CD8-positive, alpha-beta memory T cell (primary cell): ENCODE results near the gene IWS1. TPM values are rescaled to one million over a fixed set of nuclear protein-coding genes. Genes with fewer than 3 reads are reported as not detected.
A peak's percentile ranks its signal among the peaks of the same experiment; 100 is the strongest.
"Not testable (repeated sequence)": the region's sequence is repeated elsewhere in the genome, so short reads cannot be mapped to it uniquely, and the experiment has no call there.

Source experiments
- CTCF ChIA-PET: fragments of 350-600 bp; sonication (Branson Sonifier 250); formaldehyde crosslinking; loops from one replicate; lab custom pipeline; 2021; ENCODE audit warnings: antibody characterized with exemption; lab: Charles Lee
- POLR2A ChIA-PET: fragments of 350-600 bp; sonication (Branson Sonifier 250); formaldehyde crosslinking; loops from one replicate; lab custom pipeline; 2021; ENCODE audit warnings: antibody characterized with exemption; lab: Charles Lee
- DNase-seq, 5 donors: peaks; one replicate each; pipeline versions ENCODE4 v3.0.0 to v3.0.0-alpha.2; 2020 to 2022; ENCODE audit warnings: mixed read lengths in 1 of 5
- H3K27ac ChIP-seq: one replicate; pipeline ENCODE4 v1.7.0; 2013; ENCODE audit warnings: low read depth, mild to moderate bottlenecking, low read length, moderate library complexity
- H3K27me3 ChIP-seq: 2 replicates; pipeline ENCODE4 v1.7.0; 2013; ENCODE audit warnings: low read length, mild to moderate bottlenecking; ENCODE audit not compliant: insufficient read depth, poor library complexity, severe bottlenecking
- H3K36me3 ChIP-seq: 2 replicates; pipeline ENCODE4 v1.7.0; 2013; ENCODE audit warnings: mild to moderate bottlenecking, low read length, moderate library complexity; ENCODE audit not compliant: insufficient read depth
- H3K4me1 ChIP-seq: 2 replicates; pipeline ENCODE4 v1.7.0; 2013; ENCODE audit warnings: mild to moderate bottlenecking, low read length, moderate library complexity; ENCODE audit not compliant: insufficient read depth
- H3K4me3 ChIP-seq: 2 replicates; pipeline ENCODE4 v1.7.0; 2013; ENCODE audit warnings: mild to moderate bottlenecking, low read length
- H3K9me3 ChIP-seq: 2 replicates; pipeline ENCODE4 v1.7.0; 2013; ENCODE audit warnings: mild to moderate bottlenecking, low read length
- H3K27ac Mint-ChIP-seq, 8 donors: one replicate each; pipeline ENCODE4 v1.8.0; 2020 to 2021; ENCODE audit warnings: mixed read lengths in 8 of 8, mild to moderate bottlenecking in 6 of 8, inconsistent platforms in 3 of 8, moderate library complexity in 3 of 8
- H3K27me3 Mint-ChIP-seq, 2 donors: one replicate each; pipeline ENCODE4 v1.8.0; 2020 to 2021; ENCODE audit warnings: mixed read lengths in 2 of 2, mild to moderate bottlenecking in 1 of 2, moderate library complexity in 1 of 2
- H3K36me3 Mint-ChIP-seq, 3 donors: one replicate each; pipeline ENCODE4 v1.8.0; 2020 to 2021; ENCODE audit warnings: mixed read lengths in 3 of 3, inconsistent platforms in 1 of 3, mild to moderate bottlenecking in 1 of 3
- H3K4me1 Mint-ChIP-seq, 3 donors: one replicate each; pipeline ENCODE4 v1.8.0; 2020 to 2021; ENCODE audit warnings: mixed read lengths in 3 of 3, inconsistent platforms in 1 of 3, mild to moderate bottlenecking in 1 of 3
- H3K4me3 Mint-ChIP-seq, 7 donors: one replicate each; pipeline ENCODE4 v1.8.0; 2020 to 2021; ENCODE audit warnings: mixed read lengths in 7 of 7, mild to moderate bottlenecking in 6 of 7, moderate library complexity in 4 of 7, inconsistent platforms in 2 of 7
- H3K9me3 Mint-ChIP-seq, 5 donors: one replicate each; pipeline ENCODE4 v1.8.0; 2020 to 2022; ENCODE audit warnings: mixed read lengths in 5 of 5, mild to moderate bottlenecking in 3 of 5, moderate library complexity in 2 of 5, inconsistent platforms in 1 of 5
- polyA plus RNA-seq: library from polyadenylated mRNA; unstranded; fragments of 300-500 nt; fragmentation: Illumina TruSeq; gene quantifications from one replicate; pipeline ENCODE4 v1.2.3, GENCODE V29; 2021
- total RNA-seq, 2 experiments: library from RNA; stranded (reverse); gene quantifications; one replicate each; pipeline ENCODE4 v1.2.3, GENCODE V29; 2021

The IWS1 gene
- total and polyA plus RNA-seq, 3 experiments from 2014 or later, result 33.1 to 53.7 (median 49.9) TPM

GRCh38 chr2:127531221-127531648, 4.9 kb upstream of the IWS1 start:
- Mint-ChIP-seq H3K27me3 (peaks cover 9% of the 10 kb centered on the region in 2 donors), H3K36me3 (peaks cover 2 to 9% (median 4%) of the 10 kb centered on the region in 3 donors), H3K4me1 (peaks cover 11 to 15% (median 14%) of the 10 kb centered on the region in 3 donors), H3K9me3 (no peaks in the 10 kb centered on the region), H3K27ac (no peak overlapping the region), H3K4me3 (no peak overlapping the region)
- POLR2A ChIA-PET, result no interaction called here
- peaks cover 8% of the 10 kb centered on the region for H3K4me1 ChIP-seq
- no peak overlapping the region for H3K27ac ChIP-seq
- CTCF ChIA-PET, result no interaction called here
- no peaks in the 10 kb centered on the region for H3K9me3 ChIP-seq
- no peaks in the 10 kb centered on the region for H3K36me3 ChIP-seq
- H3K27me3 ChIP-seq, result no peaks in the 10 kb centered on the region
- no peak overlapping the region for H3K4me3 ChIP-seq
- DNase-seq, result no peak

- peak overlapping the region in 1 of 7 donors; percentile 18 for H3K4me3 Mint-ChIP-seq
- ChIA-PET POLR2A (no interaction called here), CTCF (interaction anchor here (1.1 kb wide), 1 partner anchor 51 kb away, joined by 3 read pairs; no protein-coding TSS in a partner anchor)
Measured at GRCh38 chr2:127530245-127531140, 4.2 kb upstream of the IWS1 start.

DNA sequence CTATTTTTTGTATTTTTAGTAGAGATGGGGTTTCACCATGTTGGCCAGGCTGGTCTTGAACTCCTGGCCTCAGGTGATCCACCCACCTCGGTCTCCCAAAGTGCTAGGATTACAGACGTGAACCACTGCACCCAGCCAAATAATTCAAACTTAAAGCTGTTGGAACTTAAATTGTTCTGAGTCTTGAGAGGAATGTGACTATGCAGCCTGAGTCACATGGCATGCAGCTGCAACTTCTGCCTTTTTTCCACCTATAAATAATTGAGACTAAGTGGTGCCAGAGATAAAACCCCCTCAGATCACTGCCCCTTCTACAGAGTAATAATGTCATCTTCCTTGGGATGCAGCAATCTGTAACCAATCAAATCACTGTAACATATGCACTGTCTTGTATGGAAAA, 3.1 kb upstream of the IWS1 start:
- DNase-seq, POLR2A ChIA-PET, H3K9me3 Mint-ChIP-seq, H3K4me3 ChIP-seq, H3K27me3 ChIP-seq, H3K36me3 ChIP-seq, H3K9me3 ChIP-seq, H3K27me3 Mint-ChIP-seq, H3K27ac ChIP-seq: not testable (repeated sequence)
- Mint-ChIP-seq H3K27ac (peak overlapping the region in 3 of 8 donors; percentile 17 to 54 (median 48)), H3K4me3 (peak overlapping the region in 1 of 7 donors; percentile 13), H3K36me3 (peaks cover 2 to 16% (median 4%) of the 10 kb centered on the region in 3 donors), H3K4me1 (peaks cover 19 to 26% (median 23%) of the 10 kb centered on the region in 3 donors)
- H3K4me1 ChIP-seq, result peaks cover 13% of the 10 kb centered on the region
- CTCF ChIA-PET, result interaction anchor here (1.1 kb wide), 1 partner anchor 50 kb away, joined by 3 read pairs; no protein-coding TSS in a partner anchor

More at GRCh38 chr2:127530245-127531140, 4.2 kb upstream of the IWS1 start:
- Mint-ChIP-seq H3K27me3 (peaks cover 8 to 9% of the 10 kb centered on the region in 2 donors), H3K9me3 (no peaks in the 10 kb centered on the region), H3K27ac (peak overlapping the region in 2 of 8 donors; percentile 9 to 48), H3K36me3 (peaks cover 2 to 13% (median 4%) of the 10 kb centered on the region in 3 donors), H3K4me1 (peaks cover 14 to 18% (median 18%) of the 10 kb centered on the region in 3 donors)
- H3K27ac ChIP-seq, result no peak overlapping the region
- H3K4me1 ChIP-seq, result peaks cover 8% of the 10 kb centered on the region
- no peak for DNase-seq
- no peaks in the 10 kb centered on the region for H3K9me3 ChIP-seq
- H3K27me3 ChIP-seq, result no peaks in the 10 kb centered on the region
- no peaks in the 10 kb centered on the region for H3K36me3 ChIP-seq
- H3K4me3 ChIP-seq, result no peak overlapping the region

GRCh38 chr2:127528487-127528886, 2.2 kb upstream of the IWS1 start:
- ChIA-PET CTCF (no interaction called here), POLR2A (no interaction called here)
- Mint-ChIP-seq H3K36me3 (peaks cover 4 to 19% (median 4%) of the 10 kb centered on the region in 3 donors), H3K27ac (peak overlapping the region in 5 of 8 donors; percentile 4 to 99 (median 97)), H3K27me3 (peaks cover 0 to 4% of the 10 kb centered on the region in 2 donors), H3K4me1 (peaks cover 26 to 34% (median 31%) of the 10 kb centered on the region in 3 donors), H3K4me3 (peak overlapping the region in 1 of 7 donors; percentile 91), H3K9me3 (no peaks in the 10 kb centered on the region)
- Histone ChIP-seq H3K27me3 (no peaks in the 10 kb centered on the region), H3K27ac (no peak overlapping the region), H3K4me1 (peaks cover 15% of the 10 kb centered on the region), H3K36me3 (no peaks in the 10 kb centered on the region), H3K9me3 (no peaks in the 10 kb centered on the region), H3K4me3 (no peak overlapping the region)
- no peak for DNase-seq

DNA sequence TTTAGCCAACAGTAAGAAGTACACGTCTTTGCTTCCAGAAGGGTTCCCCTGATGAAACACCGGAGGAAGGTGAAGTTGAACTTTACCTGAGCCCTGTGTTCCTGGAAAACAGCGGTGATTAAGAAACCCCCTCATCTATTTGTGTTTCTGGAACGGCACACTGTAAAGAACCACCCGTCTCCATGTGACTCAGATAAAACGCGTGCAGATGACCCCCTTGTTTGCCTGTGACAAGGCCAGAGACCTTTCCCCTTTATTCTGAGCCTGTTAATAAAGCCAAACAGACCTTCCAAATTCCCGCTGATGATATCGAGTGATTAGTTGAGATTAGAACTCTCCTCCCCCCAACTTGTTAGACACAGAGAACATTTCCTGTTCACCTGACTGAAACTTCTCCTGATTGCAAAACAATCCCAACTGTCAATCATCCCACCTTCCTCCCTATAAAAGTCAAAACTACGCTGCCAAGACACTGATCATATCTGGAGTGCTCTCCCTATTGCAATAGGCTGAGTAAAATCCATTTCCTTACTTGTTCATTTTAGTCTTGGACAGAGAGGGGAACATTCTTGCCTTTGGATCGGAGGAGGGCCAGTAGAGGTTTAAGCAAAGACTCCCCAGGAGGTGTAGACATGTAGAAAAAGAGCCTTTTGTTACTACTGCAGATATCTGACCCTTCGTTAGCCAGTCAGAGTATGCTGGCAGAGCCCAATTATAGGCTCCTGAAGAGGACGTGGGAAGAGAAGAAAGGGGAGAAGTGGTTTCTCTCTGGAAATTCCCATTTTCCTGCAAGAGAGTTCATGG, 914 bp upstream of the IWS1 start:
- H3K4me1 Mint-ChIP-seq, result peaks cover 33 to 44% (median 43%) of the 10 kb centered on the region in 3 donors
- H3K9me3 ChIP-seq, result no peaks in the 10 kb centered on the region
- peak overlapping the region; percentile 90 for H3K4me3 ChIP-seq
- no peaks in the 10 kb centered on the region for H3K27me3 Mint-ChIP-seq
- peaks cover 19% of the 10 kb centered on the region for H3K4me1 ChIP-seq
- H3K4me3 Mint-ChIP-seq, result peak overlapping the region; percentile 91 to 97 (median 93)
- peak overlapping the region; percentile 84 for H3K27ac ChIP-seq
- H3K36me3 Mint-ChIP-seq, result peaks cover 4 to 28% (median 4%) of the 10 kb centered on the region in 3 donors
- CTCF ChIA-PET, result interaction anchor here (1.2 to 1.5 kb wide), 2 partner anchors 13 to 125 kb away, joined by 3 to 5 read pairs; no protein-coding TSS in a partner anchor
- no peaks in the 10 kb centered on the region for H3K9me3 Mint-ChIP-seq
- H3K36me3 ChIP-seq, result no peaks in the 10 kb centered on the region
- DNase-seq, result no peak
- no peaks in the 10 kb centered on the region for H3K27me3 ChIP-seq
- POLR2A ChIA-PET, result interaction anchor here (0.7 to 1.3 kb wide), 5 partner anchors 9 to 501 kb away, joined by 3 to 11 read pairs (median 3); partner anchors contain the start of genes SAP130 and SFT2D3
- peak overlapping the region; percentile 97 to 99 (median 99) for H3K27ac Mint-ChIP-seq

DNA sequence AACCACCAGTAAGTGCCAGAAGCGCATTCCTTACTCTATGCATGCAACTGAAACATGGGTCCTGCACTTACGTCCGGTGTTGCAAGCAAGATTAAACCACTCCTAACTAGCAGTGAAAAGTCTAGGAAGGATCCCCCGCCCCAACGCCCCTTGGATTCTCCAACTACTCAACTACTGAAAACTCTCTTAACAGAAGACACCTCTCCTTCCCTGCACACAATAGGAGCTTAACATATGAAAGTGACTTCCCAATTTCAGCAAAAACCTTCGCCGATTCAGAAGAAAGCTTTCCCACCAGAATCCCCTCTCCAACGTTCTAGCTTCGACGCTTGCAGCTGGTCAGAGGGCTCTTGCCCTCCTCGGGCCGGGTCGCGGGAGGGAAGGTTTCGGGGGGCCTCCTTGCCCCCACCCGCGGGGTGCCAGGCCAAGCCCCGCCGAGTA, 578 bp downstream of the IWS1 start:
- Mint-ChIP-seq H3K4me1 (peaks cover 36 to 55% (median 52%) of the 10 kb centered on the region in 3 donors), H3K36me3 (peaks cover 4 to 40% (median 4%) of the 10 kb centered on the region in 3 donors), H3K9me3 (no peaks in the 10 kb centered on the region), H3K27ac (peak overlapping the region; percentile 97 to 99 (median 98)), H3K4me3 (peak overlapping the region; percentile 91 to 97 (median 93)), H3K27me3 (no peaks in the 10 kb centered on the region)
- H3K36me3 ChIP-seq, result no peaks in the 10 kb centered on the region
- ChIA-PET CTCF (interaction anchor here (1.4 to 1.7 kb wide), 3 partner anchors 11 to 110 kb away, joined by 3 to 5 read pairs (median 4); no protein-coding TSS in a partner anchor), POLR2A (interaction anchor here (0.6 to 1.3 kb wide), 4 partner anchors 8 to 502 kb away, joined by 3 to 11 read pairs (median 4); partner anchors contain the start of genes SAP130 and SFT2D3)
- no peaks in the 10 kb centered on the region for H3K9me3 ChIP-seq
- H3K4me3 ChIP-seq, result peak overlapping the region; percentile 90
- no peaks in the 10 kb centered on the region for H3K27me3 ChIP-seq
- DNase-seq, result peak in 1 of 5 donors; percentile 6
- peak overlapping the region; percentile 84 for H3K27ac ChIP-seq
- peaks cover 19% of the 10 kb centered on the region for H3K4me1 ChIP-seq

- H3K4me3 ChIP-seq, H3K36me3 ChIP-seq, POLR2A ChIA-PET, CTCF ChIA-PET, H3K9me3 ChIP-seq, DNase-seq, H3K27me3 ChIP-seq, H3K27me3 Mint-ChIP-seq, H3K9me3 Mint-ChIP-seq, H3K27ac ChIP-seq: not testable (repeated sequence)
- Mint-ChIP-seq H3K4me3 (peak overlapping the region; percentile 32 to 97 (median 80)), H3K27ac (peak overlapping the region; percentile 42 to 97 (median 88)), H3K36me3 (peaks cover 0 to 51% (median 5%) of the 10 kb centered on the region in 3 donors), H3K4me1 (peaks cover 44 to 68% (median 64%) of the 10 kb centered on the region in 3 donors)
- H3K4me1 ChIP-seq, result peaks cover 19% of the 10 kb centered on the region
Measured at GRCh38 chr2:127524198-127524834, 2.0 kb downstream of the IWS1 start.
